GM12892 (cell line): ENCODE data around the gene NUMA1.

Experiments used
- DNase-seq: peaks from one replicate; pipeline ENCODE4 v3.0.0; 2011; ENCODE audit not compliant: insufficient read length
- FAIRE-seq: peaks from 2 replicates; lab custom pipeline; 2011; peaks lifted over from hg19 to GRCh38; lab: Jason Lieb, UNC
- POLR2A ChIP-seq: IDR thresholded peaks from 2 replicates; pipeline ENCODE4 v1.6.1; 2011; ENCODE audit warnings: low read depth, low read length, control low read depth
- POLR2AphosphoS5 ChIP-seq: IDR thresholded peaks from 2 replicates; pipeline ENCODE4 v1.6.1; 2011; ENCODE audit warnings: low read depth, low read length, control low read depth
- TAF1 ChIP-seq: IDR thresholded peaks from 2 replicates; pipeline ENCODE4 v1.6.1; 2011; ENCODE audit warnings: low read depth, mild to moderate bottlenecking, control low read depth, low read length, borderline replicate concordance

NUMA1 gene

GRCh38 chr11:72010529-72011233 lies 69.7 kb downstream of the NUMA1 start:
- FAIRE-seq (no peak), DNase-seq (no peak)
- TF ChIP-seq POLR2A (no peak), POLR2AphosphoS5 (no peak), TAF1 (no peak)

DNA sequence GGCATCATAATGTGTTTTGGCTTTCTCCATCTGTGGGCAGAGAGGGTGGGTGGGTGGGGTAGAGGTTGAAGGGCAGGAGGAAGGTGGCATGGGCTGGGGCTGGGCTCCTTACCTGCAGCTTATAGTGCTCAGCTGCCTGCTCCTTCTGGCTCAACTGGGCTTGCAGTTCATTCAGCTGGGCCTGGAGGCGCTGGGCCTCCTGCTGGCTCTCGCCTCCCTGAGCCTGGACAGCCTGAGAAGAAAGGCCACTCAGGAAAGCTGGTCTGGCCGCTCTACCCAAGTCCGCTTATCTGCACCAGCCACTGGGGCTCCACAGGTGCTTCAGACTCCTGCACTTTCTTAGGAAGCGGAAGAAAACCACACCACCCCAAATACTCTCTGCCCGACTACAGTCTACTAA lies 71.2 kb downstream of the NUMA1 start:
- DNase-seq (no peak), FAIRE-seq (no peak)
- TF ChIP-seq POLR2A (no peak), TAF1 (no peak), POLR2AphosphoS5 (no peak)

DNA sequence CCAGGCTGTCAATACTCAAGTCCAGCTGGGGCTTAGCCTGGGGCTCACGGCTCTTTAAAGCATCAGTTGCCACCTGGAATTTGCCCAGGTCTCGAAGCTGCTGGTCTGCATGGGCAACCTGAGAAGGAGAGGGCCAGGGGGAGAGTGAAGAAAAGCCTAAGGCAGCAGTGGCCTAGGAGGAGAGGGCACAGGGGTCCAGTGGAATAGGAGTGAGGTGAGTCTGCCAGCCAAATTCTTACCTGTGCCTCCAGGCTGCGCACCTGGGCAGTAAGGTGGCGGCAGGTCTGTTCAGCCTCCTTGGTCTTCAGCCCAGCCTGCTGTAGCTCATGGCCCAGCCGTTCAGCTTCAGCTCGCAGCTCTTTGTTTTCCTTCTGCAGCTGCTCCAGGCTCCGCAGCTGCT lies 71.6 kb downstream of the NUMA1 start:
- TF ChIP-seq POLR2AphosphoS5 (no peak), TAF1 (no peak), POLR2A (no peak)
- FAIRE-seq = no peak

GRCh38 chr11:72007587-72007986 lies 72.8 kb downstream of the NUMA1 start:
- DNase-seq (no peak), FAIRE-seq (no peak)
- TF ChIP-seq TAF1 = no peak
- no peak; the same call in 1 of the 2 replicates for TF ChIP-seq POLR2AphosphoS5
- TF ChIP-seq POLR2A = no peak

More for the DNA sequence above, 71.6 kb downstream of the NUMA1 start:
- no peak for DNase-seq

GRCh38 chr11:72007089-72007476 lies 73.3 kb downstream of the NUMA1 start:
- no peak for TF ChIP-seq TAF1
- TF ChIP-seq POLR2A = no peak
- TF ChIP-seq POLR2AphosphoS5 = no peak
- FAIRE-seq = no peak
- no peak for DNase-seq

- no peak for DNase-seq
- FAIRE-seq = no peak
These were observed 73.8 kb downstream of the NUMA1 start for GRCh38 chr11:72006309-72007088.

GRCh38 chr11:72005347-72006260 lies 74.7 kb downstream of the NUMA1 start:
- no peak for TF ChIP-seq POLR2A
- TF ChIP-seq TAF1 = no peak
- TF ChIP-seq POLR2AphosphoS5 = 0 out of 2 replicates have a peak, but pooled peaks have one; percentile 27

More at GRCh38 chr11:72006309-72007088, 73.8 kb downstream of the NUMA1 start:
- no peak for TF ChIP-seq POLR2A
- TF ChIP-seq POLR2AphosphoS5 = 0 out of 2 replicates have a peak, but pooled peaks have one; percentile 11

DNA sequence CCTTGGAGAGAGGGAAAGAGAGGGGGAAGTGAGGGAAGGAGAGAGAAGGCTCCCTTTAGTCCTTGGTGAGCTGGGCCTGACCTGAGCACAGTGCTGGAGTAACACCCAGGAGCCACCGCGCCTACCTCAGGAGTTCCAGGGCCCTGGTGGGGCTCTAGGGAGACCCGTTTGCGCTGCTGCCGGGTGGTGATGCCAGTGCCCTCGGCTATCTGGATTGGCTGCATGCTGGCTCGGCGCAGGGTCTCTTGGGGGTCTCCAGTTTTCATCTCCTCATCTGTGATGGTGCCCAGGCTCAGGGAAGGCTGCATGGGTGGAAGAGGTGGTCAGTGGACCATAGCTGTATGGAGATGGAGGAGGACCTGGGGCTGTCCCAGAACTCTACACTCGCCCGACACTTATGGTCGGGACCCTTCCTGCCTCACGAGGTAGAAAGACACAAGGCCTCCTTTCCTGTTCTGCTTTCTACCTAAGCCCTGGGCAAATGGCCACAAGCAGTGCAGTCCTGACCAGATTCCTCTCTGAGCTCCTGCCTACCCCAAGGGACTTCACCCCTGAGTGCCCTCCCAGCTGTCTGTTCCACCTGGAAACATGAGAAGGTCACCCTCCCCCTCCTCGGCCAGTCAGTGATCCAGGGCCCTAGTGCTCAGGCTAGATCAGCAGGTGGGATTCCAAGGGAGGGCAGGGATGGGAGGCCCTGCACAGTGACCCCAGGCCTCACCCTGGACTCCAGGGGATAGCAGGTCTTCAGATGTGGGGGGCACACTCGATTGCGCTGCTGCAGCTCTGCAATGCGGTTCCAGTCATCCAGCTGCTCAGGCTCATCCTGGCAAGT lies 75.6 kb downstream of the NUMA1 start:
- no peak for TF ChIP-seq POLR2A
- no peak for TF ChIP-seq TAF1
- no peak for TF ChIP-seq POLR2AphosphoS5
- no peak for FAIRE-seq
- DNase-seq = no peak

More at GRCh38 chr11:72005347-72006260, 74.7 kb downstream of the NUMA1 start:
- FAIRE-seq = no peak
- no peak for DNase-seq

- FAIRE-seq (no peak), DNase-seq (no peak)
- TF ChIP-seq TAF1 (no peak), POLR2A (no peak), POLR2AphosphoS5 (no peak)
These were observed 76.6 kb downstream of the NUMA1 start for GRCh38 chr11:72003776-72004171.
